ENCODE results near the gene DZIP3.

DNA sequence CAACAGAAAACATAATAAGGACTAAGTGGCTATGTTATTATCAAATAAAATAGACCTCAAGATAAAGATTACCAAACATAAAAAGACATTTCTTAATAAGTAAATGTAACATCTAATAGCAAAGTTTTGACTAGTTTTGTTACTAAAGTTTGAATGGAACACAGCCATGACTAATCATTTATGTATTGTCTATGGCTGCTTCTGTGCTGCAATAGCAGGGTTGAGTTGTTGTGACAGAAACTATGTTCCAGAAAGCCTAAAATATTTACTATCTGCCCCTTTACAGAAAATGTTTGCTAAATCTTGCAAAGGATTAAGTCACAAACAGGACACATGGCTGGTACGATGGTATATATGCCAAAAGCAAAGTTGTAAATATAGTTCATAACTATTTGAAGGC is 41.2 kb upstream of the DZIP3 start:
- TF ChIP-seq, protein P1, sequence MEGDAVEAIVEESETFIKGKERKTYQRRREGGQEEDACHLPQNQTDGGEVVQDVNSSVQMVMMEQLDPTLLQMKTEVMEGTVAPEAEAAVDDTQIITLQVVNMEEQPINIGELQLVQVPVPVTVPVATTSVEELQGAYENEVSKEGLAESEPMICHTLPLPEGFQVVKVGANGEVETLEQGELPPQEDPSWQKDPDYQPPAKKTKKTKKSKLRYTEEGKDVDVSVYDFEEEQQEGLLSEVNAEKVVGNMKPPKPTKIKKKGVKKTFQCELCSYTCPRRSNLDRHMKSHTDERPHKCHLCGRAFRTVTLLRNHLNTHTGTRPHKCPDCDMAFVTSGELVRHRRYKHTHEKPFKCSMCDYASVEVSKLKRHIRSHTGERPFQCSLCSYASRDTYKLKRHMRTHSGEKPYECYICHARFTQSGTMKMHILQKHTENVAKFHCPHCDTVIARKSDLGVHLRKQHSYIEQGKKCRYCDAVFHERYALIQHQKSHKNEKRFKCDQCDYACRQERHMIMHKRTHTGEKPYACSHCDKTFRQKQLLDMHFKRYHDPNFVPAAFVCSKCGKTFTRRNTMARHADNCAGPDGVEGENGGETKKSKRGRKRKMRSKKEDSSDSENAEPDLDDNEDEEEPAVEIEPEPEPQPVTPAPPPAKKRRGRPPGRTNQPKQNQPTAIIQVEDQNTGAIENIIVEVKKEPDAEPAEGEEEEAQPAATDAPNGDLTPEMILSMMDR (IDR thresholded peaks at IDR 0.05; ENCODE audit: low read depth, low read length), result no peak
- TF ChIP-seq, protein P2, sequence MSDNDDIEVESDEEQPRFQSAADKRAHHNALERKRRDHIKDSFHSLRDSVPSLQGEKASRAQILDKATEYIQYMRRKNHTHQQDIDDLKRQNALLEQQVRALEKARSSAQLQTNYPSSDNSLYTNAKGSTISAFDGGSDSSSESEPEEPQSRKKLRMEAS (IDR thresholded peaks at IDR 0.05; ENCODE audit: low read depth, low read length), result no peak
- no peak for TF ChIP-seq MYC (IDR thresholded peaks at IDR 0.05; ENCODE audit: low read depth, low read length)
